GM21619 (cell line): ENCODE data around the gene SNPH.

Experiments used
- ATAC-seq: cut with Tn5 transposase; IDR thresholded peaks from one replicate; pipeline ENCODE4 v1.9.1; 2021; ENCODE audit not compliant: unreplicated experiment

The SNPH gene

DNA sequence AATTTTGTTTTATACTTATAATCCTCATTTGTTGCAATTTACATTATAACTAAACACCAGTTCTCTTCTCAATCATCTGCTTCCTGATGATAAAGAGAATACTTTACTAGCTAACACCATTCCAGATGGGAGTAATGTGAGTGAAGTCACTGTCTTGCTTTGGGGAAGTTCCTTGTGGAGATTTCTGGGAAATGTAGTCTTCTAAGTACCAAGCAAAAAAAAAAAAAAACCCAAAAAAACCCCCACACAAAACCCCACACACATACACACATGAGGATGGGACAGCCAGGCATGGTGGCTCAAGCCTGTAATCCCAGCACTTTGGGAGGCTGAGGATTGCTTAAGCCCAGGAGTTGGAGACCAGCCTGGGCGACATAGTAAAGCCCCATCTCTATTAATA is 2.2 kb upstream of the SNPH start:
- no peak for ATAC-seq

DNA sequence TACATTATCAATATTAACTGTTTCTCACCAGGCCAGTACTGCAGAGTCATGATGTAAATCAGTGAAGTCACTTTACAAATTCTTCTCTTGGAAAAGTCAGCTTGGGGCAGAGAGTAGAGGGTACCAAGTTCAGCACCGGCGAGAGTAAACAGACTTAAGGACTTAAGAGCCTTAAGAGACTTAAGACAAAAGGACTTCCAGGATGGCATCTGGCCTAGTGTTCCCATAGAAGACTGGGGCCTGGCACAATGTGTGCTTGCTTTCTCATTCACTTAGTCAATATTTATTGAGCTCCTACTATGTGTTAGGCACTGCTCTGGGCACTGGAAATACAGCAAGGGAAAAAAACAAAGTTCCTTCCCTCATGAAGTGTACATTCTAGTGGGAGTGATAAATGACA is 1.4 kb upstream of the SNPH start:
- no peak for ATAC-seq

DNA sequence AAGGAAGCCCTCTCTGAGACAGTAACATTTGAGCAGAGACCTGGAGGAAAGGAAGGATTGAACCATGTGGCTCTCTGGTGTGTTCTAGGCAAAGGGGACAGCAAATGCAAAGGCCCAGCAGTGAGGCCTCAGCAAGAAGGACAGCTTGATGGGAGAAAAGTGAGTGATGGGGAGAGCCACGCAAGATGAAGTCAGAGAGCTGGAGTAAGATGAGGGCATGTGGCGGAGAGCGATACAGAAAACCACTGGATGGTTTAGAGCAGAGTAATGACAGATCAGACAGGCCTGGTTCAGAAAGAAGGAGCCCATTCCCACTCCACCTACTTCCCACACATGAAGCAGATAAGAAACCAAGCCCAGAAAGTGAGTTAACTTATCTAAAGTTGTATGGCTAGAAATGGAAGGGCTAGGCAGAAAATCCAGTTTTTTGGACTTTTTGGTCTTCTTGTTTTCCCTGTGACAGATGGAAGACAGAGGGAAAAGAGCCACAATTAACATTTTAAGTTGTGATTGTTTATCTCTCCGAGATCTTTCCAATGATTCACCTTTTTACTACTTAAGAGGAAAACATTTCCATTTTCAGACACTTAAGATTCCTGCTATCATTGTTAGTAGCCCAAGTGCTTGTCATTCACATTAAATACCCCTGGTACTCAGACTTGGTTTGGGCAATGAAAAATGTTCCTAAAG is 723 bp upstream of the SNPH start:
- ATAC-seq = no peak

GRCh38 chr20:1265916-1266166 is 253 bp upstream of the SNPH start:
- ATAC-seq = no peak

DNA sequence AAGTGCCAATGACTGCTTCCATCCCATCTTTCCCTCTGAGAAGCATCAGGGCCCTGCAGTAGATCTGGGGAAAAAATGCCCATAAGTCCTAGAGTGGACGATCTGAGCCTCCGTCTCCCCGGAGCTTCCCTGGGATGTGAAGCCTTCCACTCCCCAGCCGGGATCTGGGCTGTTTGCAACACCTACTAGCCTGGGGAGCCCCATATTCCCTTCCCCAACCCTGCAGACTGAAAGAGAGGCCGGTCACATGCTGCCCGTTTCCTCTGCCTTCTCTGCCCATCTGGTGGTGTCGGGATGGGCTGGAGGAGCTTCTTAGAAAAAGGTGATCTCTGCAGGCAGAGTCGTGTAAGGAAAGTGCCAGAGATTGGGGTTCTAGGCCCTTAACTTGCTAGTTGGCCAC is 1.1 kb downstream of the SNPH start:
- ATAC-seq = no peak

- ATAC-seq = no peak
These were observed 1.8 kb downstream of the SNPH start for GRCh38 chr20:1267809-1268374.

GRCh38 chr20:1269235-1269634 is 3.1 kb downstream of the SNPH start:
- ATAC-seq = no peak

GRCh38 chr20:1269850-1270249 is 3.8 kb downstream of the SNPH start:
- ATAC-seq = no peak

DNA sequence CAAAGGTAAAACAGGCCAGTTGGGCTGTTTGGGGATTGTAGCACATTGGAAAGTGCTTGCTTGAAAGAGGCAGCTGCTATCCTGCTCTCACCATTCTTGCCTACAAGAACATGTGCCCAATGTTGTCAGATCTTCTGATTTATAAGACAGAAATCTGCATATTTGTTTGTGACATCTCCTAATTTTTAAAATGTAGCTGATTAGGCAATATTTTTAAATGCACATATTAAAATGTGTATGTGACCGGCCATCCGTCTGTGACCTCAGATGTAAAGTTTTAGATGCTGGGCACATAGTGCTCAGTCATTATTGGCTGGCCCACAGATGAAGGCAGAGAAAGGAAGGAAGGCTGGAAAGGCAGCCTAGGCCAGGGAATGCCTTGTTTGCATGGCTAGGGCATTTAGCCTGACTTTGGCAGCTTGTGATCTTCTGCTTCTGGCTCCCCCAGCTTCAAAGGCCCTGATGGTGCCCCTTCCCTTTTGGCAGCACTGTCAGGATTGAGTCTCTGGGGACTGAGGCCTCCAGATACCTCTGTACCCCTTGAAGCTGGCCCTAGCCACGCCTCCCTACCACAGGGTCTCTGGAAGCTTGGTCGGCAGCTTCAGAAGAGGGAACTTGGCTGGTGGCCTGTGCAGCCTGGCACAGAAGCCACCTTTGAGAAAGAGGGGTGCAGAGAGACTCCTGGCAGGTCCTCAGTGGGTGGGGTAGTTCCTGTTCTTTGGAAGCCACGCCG is 6.4 kb downstream of the SNPH start:
- no peak for ATAC-seq

DNA sequence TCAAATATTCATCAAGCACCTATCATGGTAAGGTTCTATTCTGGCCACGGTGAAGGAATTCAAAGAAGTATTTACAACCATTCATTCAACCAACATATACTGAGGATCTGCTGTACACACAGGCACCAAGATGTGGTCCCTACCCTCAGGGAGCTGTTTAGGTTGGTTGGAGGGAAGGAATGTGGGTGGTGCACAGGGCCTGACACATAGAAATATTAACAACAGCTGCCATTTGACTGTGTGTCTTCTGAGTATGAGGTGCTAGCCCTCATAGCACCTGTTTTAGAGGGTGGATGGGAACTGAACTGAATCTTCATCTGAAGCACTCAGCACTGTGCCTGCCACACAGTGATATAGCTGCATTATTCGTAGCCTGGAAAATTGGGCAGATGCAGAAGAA is 7.3 kb downstream of the SNPH start:
- ATAC-seq = no peak

DNA sequence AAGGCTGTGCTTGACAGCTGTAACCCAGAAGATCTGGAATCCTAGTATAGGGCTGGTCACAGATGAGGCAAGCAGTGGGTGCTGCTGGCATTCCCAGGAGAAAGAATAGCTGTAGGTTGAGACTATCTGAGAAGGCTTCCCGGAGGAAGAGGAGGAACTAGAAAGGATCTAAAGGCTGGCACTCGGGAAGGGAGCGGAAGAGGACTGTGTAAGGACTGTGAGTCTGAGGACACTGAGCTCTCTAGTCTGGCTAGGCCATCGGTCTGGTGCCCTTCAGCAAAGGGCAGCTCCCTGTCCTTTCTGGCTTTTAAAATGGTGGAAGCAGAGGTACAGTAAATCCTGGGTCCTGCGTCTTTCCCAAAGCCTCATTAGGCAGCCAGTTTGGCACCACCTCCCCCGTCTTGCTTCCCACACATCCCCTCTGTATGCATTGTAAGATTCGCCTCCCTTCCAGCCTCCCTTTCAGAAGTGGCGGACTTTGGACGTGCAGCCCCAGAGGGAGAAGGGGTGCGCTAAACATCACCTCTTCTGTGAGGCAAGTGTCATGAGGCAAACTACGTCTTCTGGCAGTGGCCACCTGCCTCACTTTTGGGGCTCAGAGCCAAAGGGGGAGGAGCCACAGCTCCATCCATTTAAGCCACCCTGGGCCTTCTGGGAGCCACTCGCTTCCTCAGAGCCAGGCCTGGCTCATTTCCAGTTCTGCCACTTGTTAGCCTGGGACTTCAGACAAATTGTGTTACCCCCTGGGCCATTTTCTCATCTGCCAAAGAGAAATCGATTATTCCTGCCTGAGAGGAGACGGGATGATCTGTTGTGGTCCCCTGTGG is 8.6 kb downstream of the SNPH start:
- ATAC-seq = no peak

- no peak for ATAC-seq
These were observed 9.8 kb downstream of the SNPH start for GRCh38 chr20:1275919-1276318.

- ATAC-seq = no peak
These were observed 11.6 kb downstream of the SNPH start for GRCh38 chr20:1277529-1278322.

- ATAC-seq = no peak
These were observed 12.9 kb downstream of the SNPH start for GRCh38 chr20:1278993-1279392.

- no peak for ATAC-seq
These were observed 14.4 kb downstream of the SNPH start for GRCh38 chr20:1280195-1281102.

- no peak for ATAC-seq
These were observed 15.4 kb downstream of the SNPH start for GRCh38 chr20:1281279-1282057.

DNA sequence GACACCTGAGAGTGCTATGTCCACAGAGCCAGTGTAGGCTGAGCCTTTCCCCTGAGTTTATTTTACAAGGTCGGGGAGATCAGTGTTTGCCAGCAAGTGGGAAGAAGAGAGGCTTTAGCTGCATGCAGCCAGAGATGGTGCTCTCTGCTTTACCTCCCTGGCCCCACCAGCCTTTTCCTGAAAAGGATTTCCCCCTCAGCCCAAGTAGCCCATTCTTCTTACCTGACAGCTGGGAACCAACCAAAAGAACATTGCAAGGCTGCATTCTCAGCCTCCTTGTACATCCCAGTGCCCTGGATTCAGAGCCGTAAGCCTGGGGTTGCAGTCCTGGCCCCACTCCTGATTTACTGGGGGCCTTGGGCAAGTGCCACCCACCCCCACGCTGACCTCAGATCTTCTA is 16.9 kb downstream of the SNPH start:
- no peak for ATAC-seq

DNA sequence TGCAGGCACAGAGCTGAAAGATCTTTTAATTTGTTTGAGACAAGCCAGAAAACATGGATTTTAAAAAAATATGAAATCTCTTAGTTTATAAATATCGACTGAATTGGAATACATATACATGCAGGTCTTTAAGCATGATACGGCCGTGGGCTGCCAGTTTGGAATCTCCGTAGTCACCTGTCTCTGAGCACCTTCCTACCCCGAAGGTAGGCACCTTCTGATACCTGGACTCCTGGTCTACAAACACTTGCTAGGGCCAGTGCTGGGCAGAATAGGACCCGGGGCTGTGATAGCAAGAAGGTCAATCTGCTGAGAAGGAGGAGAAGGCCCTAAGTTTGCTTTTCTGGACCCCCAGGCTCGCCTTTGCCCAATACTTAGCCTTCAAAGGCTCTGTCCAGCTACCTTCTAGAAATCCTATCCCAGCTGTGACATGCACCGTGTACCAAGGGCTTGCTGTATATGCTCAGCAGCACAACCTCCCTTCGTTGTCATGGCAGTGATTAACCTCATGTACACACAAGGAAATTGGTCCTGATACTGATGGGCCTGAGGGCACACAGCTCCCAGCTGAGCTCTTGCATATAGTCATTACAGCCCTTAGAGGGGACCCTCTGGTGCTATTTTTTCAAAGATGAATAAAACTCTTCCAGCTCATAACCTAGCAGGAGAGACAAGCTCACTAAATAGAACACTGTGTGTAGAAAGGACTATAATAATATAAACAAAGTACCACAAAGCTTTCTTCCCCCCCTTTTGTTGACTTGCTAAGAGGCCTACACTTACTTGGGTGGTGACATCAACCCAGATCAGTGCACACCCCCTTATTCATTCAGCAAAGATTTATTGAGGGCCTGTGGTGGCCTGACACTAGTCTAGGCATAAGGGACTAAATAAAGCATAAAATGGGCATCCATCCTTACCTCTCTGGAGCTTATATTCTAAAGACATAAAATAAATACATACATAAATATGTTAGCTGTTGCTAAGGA is 17.7 kb downstream of the SNPH start:
- ATAC-seq = no peak
